K562 (cell line): Measurements from ENCODE around the gene INHBC. TPM values are rescaled to one million over a fixed set of nuclear protein-coding genes. Genes with fewer than 3 reads are reported as not detected.

Experiments
- ATAC-seq: fragments of 200-7000 bp; cut with Tn5 transposase; 3 replicates; pipeline ENCODE4 v1.9.1; 2020; ENCODE audit warnings: moderate library complexity
- BruUV-seq: library from RNA; stranded (reverse); fragments of 400-500 nt; replicated peaks from 2 replicates; lab custom pipeline; 2021; lab: Mats Ljungman, UMichigan
- CTCF ChIA-PET: fragments of 300-600 bp; formaldehyde crosslinking; extraction: SDS; loops from one replicate; lab custom pipeline; 2021; ENCODE audit warnings: low intra/inter-chr PET ratio; lab: Yijun Ruan, JAX
- POLR2A ChIA-PET: fragments of 300-600, 350-650 bp; sonication (Branson Sonifier 250); formaldehyde crosslinking; extraction: SDS; loops from one replicate; lab custom pipeline; 2021; ENCODE audit warnings: antibody characterized with exemption, inconsistent platforms; lab: Yijun Ruan, JAX
- DNase-seq, 4 experiments: peaks; one replicate each; pipeline versions ENCODE4 v3.0.0 to v3.0.0-alpha.2; 2011 to 2018; ENCODE audit warnings: low spot score in 3 of 4, mixed read lengths in 3 of 4; ENCODE audit errors: extremely low read depth in 1 of 4
- FAIRE-seq: peaks from 2 replicates; lab custom pipeline; 2011; peaks lifted over from hg19 to GRCh38; lab: Jason Lieb, UNC
- H2AFZ ChIP-seq: 2 replicates; pipeline ENCODE4 v1.6.0; 2011; ENCODE audit warnings: low read depth, low read length, control low read depth, inconsistent platforms
- H3K27ac ChIP-seq: fragments of 200-600 bp; 3 replicates; pipeline ENCODE4 v1.8.0; 2011; ENCODE audit warnings: low read depth, mild to moderate bottlenecking, control low read depth, inconsistent platforms, low read length, moderate library complexity, mixed read lengths; ENCODE audit errors: extremely low read depth
- H3K27me3 ChIP-seq, 2 experiments: fragments of 300-600 bp in 1 of 2; 2 replicates in 1 of 2; 3 replicates in 1 of 2; pipeline versions ENCODE4 v1.6.0 to v1.8.0; 2011; ENCODE audit warnings: inconsistent platforms in 2 of 2, low read length in 2 of 2, mild to moderate bottlenecking in 1 of 2, mixed read lengths in 1 of 2, moderate library complexity in 1 of 2; ENCODE audit not compliant: control insufficient read depth in 2 of 2, insufficient read depth in 2 of 2
- H3K36me3 ChIP-seq: fragments of 300-600 bp; 3 replicates; pipeline ENCODE4 v1.8.0; 2011; ENCODE audit warnings: mild to moderate bottlenecking, low read length, inconsistent platforms; ENCODE audit not compliant: control insufficient read depth, insufficient read depth
- H3K4me1 ChIP-seq, 2 experiments: fragments of 200-600 bp in 1 of 2; replicated peaks in 1 of 2; 2 replicates in 1 of 2; 3 replicates in 1 of 2; pipeline versions ENCODE4 v1.5.1 to v1.8.0; 2011; ENCODE audit warnings: inconsistent platforms in 2 of 2, low read length in 2 of 2, mild to moderate bottlenecking in 1 of 2, mixed read lengths in 1 of 2, moderate library complexity in 1 of 2; ENCODE audit not compliant: control insufficient read depth in 2 of 2, insufficient read depth in 2 of 2
- H3K4me2 ChIP-seq: 2 replicates; pipeline ENCODE4 v1.6.1; 2011; ENCODE audit warnings: low read length, control low read depth, inconsistent platforms, mixed read lengths; ENCODE audit not compliant: insufficient read depth
- H3K4me3 ChIP-seq: fragments of 200-600 bp; sonication (generic), shearing (Covaris generic); 2 replicates; pipeline ENCODE4 v1.5.1; 2016; ENCODE audit warnings: control low read depth, inconsistent platforms
- H3K79me2 ChIP-seq: fragments of 200-600 bp; 3 replicates; pipeline ENCODE4 v1.8.0; 2011; ENCODE audit warnings: low read length, inconsistent platforms; ENCODE audit not compliant: control insufficient read depth, insufficient read depth
- H3K9ac ChIP-seq, 2 experiments: 2 replicates each; pipeline versions ENCODE4 v1.6.0 to v1.6.1; 2011; ENCODE audit warnings: low read depth in 2 of 2, low read length in 2 of 2, control low read depth in 1 of 2, inconsistent platforms in 1 of 2, mild to moderate bottlenecking in 1 of 2, mixed read lengths in 1 of 2; ENCODE audit not compliant: insufficient read depth in 1 of 2
- H3K9me1 ChIP-seq: one replicate; pipeline ENCODE4 v1.6.0; 2011; ENCODE audit warnings: inconsistent platforms, mild to moderate bottlenecking, low read length, moderate library complexity; ENCODE audit not compliant: control insufficient read depth, insufficient read depth
- H3K9me3 ChIP-seq: replicated peaks from 2 replicates; pipeline ENCODE4 v1.5.1; 2011; ENCODE audit warnings: low read depth, low read length, inconsistent platforms; ENCODE audit not compliant: control insufficient read depth, insufficient read depth
- H4K20me1 ChIP-seq: replicated peaks from 2 replicates; pipeline ENCODE4 v1.6.1; 2011; ENCODE audit warnings: low read length, inconsistent platforms, mixed read lengths; ENCODE audit not compliant: control insufficient read depth, insufficient read depth
- SRSF7 ChIP-seq: fragments of 200-400 bp; formaldehyde crosslinking; optimal IDR thresholded peaks from 2 replicates; pipeline ENCODE3; 2017; ENCODE audit warnings: mild to moderate bottlenecking, low read depth, low read length
- ZNF143 ChIP-seq: sonication (generic); formaldehyde crosslinking; IDR thresholded peaks from 2 replicates; pipeline ENCODE4 v1.9.0; 2022; ENCODE audit warnings: mild to moderate bottlenecking, missing genetic modification reagents
- WGBS: fragments of 100-300 bp; shearing (Covaris generic); methylation state at CpG from one replicate; pipeline ENCODE4 v1.1.6; 2016; ENCODE audit warnings: low coverage, mixed read lengths; ENCODE audit not compliant: insufficient coverage; ENCODE audit errors: missing lambda C conversion rate; 5-methylcytosine and 5-hydroxymethylcytosine counted together
- in situ Hi-C: fragments of 300-500 bp; cut with MboI; formaldehyde crosslinking; loops from 4 replicates; pipeline ENCODE4 v1.15.0; 2018; ENCODE audit warnings: inconsistent platforms, mixed read lengths
- intact Hi-C: fragments of 100-400 bp; cut with micrococcal nuclease; formaldehyde crosslinking; loops from 2 replicates; pipeline ENCODE4 v1.14.2; 2022
- polyA plus RNA-seq, 8 experiments: library from polyadenylated mRNA; depleted of rRNA in 4 of 8; stranded (reverse) in 5 of 8; unstranded in 3 of 8; fragments of >200 nt; fragmentation: Nextera tagmentation in 2 of 8; fragmentation: Illumina TruSeq in 1 of 8; extraction: Ambion mirVana in 2 of 8; extraction: Trizol in 1 of 8; gene quantifications; 2 replicates each; pipeline versions ENCODE4 v1.2.1 to v1.2.3, GENCODE V29; 2011 to 2014; ENCODE audit warnings: inconsistent platforms in 1 of 8, missing spikeins in 1 of 8
- total RNA-seq, 7 experiments: library from RNA; depleted of rRNA in 6 of 7; stranded (reverse); fragments of >200 nt in 6 of 7; fragmentation: Illumina TruSeq in 2 of 7; extraction: Trizol in 2 of 7; gene quantifications; 2 replicates each; pipeline versions ENCODE4 v1.2.1 to v1.2.3, GENCODE V29; 2011 to 2021; ENCODE audit warnings: low replicate concordance in 1 of 7
- TF ChIP-seq, protein P1 (sequence below): sonication (generic); formaldehyde crosslinking; IDR thresholded peaks from 2 replicates; pipeline ENCODE4 v1.8.1; 2023; ENCODE audit warnings: mild to moderate bottlenecking, missing genetic modification reagents
- TF ChIP-seq, protein P2 (sequence below), 2 experiments: IDR thresholded peaks; 2 replicates each; pipeline ENCODE4 v1.6.1; 2012; ENCODE audit warnings: improper control_type of control experiment in 2 of 2, low read depth in 2 of 2, low read length in 2 of 2, borderline replicate concordance in 1 of 2

The INHBC gene
- total and polyA plus RNA-seq, 9 of the 15 experiments (the other 6 are each of a cell fraction or from before 2014, with no cell fraction given): 0.07 to 0.24 (median 0.15) TPM; not detected in 4

DNA sequence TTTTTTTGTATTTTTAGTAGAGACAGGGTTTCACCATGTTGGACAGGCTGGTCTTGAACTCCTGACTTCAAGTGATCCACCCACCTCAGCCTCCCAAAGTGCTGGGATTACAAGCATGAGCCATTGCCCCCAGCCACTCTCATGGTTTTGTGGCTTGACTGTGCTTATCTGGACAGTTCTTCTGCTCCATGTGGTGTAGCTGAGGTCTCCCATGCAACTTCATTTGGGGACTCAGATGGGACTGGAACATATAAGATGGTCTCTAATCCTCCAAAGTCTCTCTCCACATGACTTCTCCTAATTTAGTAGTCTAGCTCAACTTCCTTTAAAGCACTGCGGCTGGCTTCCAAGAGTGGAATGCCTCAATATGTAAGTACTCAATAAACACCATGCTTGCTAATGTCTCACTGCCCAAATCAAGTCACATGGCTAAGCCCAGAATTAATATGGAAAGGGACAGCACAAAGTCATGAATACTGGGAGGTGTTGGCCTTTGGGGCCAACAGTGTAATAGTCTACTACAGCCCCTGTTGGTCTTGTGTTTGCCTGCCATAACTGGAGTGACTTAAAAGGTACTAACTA, 7.4 kb downstream of the INHBC start:
- Histone ChIP-seq H3K36me3 (no peaks in the 10 kb centered on the region), H3K79me2 (no peaks in the 10 kb centered on the region), H3K9me3 (0 out of 2 replicates have a peak, but pooled peaks cover 3% of the 10 kb centered on the region), H3K4me2 (no peak overlapping the region), H2AFZ (no peak overlapping the region), H3K4me3 (no peak overlapping the region), H3K9ac (no peak overlapping the region), H3K9me1 (no peaks in the 10 kb centered on the region), H3K27me3 (no peaks in the 10 kb centered on the region), H3K4me1 (peaks cover 0 to 4% of the 10 kb centered on the region in 2 experiments; a peak in 1 of 5 replicates), H3K27ac (no peak overlapping the region), H4K20me1 (no peaks in the 10 kb centered on the region)
- POLR2A ChIA-PET: interaction anchor here (0.7 to 1.8 kb wide), 4 partner anchors 9 to 208 kb away, joined by 3 to 5 read pairs (median 4); partner anchors contain the start of gene INHBE
- CTCF ChIA-PET: no interaction called here
- no TSS peak for BruUV-seq
- TF ChIP-seq ZNF143 (CRISPR knock-in tag) (no peak), SRSF7 (no peak)
- TF ChIP-seq, protein P1, sequence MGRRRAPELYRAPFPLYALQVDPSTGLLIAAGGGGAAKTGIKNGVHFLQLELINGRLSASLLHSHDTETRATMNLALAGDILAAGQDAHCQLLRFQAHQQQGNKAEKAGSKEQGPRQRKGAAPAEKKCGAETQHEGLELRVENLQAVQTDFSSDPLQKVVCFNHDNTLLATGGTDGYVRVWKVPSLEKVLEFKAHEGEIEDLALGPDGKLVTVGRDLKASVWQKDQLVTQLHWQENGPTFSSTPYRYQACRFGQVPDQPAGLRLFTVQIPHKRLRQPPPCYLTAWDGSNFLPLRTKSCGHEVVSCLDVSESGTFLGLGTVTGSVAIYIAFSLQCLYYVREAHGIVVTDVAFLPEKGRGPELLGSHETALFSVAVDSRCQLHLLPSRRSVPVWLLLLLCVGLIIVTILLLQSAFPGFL (CRISPR knock-in tag): no peak
- TF ChIP-seq, protein P2, sequence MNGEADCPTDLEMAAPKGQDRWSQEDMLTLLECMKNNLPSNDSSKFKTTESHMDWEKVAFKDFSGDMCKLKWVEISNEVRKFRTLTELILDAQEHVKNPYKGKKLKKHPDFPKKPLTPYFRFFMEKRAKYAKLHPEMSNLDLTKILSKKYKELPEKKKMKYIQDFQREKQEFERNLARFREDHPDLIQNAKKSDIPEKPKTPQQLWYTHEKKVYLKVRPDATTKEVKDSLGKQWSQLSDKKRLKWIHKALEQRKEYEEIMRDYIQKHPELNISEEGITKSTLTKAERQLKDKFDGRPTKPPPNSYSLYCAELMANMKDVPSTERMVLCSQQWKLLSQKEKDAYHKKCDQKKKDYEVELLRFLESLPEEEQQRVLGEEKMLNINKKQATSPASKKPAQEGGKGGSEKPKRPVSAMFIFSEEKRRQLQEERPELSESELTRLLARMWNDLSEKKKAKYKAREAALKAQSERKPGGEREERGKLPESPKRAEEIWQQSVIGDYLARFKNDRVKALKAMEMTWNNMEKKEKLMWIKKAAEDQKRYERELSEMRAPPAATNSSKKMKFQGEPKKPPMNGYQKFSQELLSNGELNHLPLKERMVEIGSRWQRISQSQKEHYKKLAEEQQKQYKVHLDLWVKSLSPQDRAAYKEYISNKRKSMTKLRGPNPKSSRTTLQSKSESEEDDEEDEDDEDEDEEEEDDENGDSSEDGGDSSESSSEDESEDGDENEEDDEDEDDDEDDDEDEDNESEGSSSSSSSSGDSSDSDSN (IDR thresholded peaks at IDR 0.05; ENCODE audit: borderline replicate concordance in 1 of 2, low read depth in 2 of 2, low read length in 2 of 2): no peak
- ATAC-seq (no peak), DNase-seq (no peak), FAIRE-seq (no peak)
- 82% methylated on average over 1 of the region's 1 CpG for WGBS
- in situ Hi-C loops (no loop called here), intact Hi-C loops (no loop called here)
